IMR-90 (cell line): ENCODE data around the gene AKT1S1.

ENCODE experiments used
- BHLHE40 ChIP-seq: fragments of 150-350 bp; IDR thresholded peaks from 2 replicates; pipeline ENCODE4 v1.6.1; 2016; ENCODE audit warnings: mild to moderate bottlenecking, low read depth, low read length
- CEBPB ChIP-seq: IDR thresholded peaks from 2 replicates; pipeline ENCODE4 v1.6.1; 2012; ENCODE audit warnings: low read depth, low read length, improper control_type of control experiment
- FOS ChIP-seq: fragments of 150-350 bp; IDR thresholded peaks from 2 replicates; pipeline ENCODE4 v1.6.1; 2016; ENCODE audit warnings: low read depth, low read length
- MAFK ChIP-seq: IDR thresholded peaks from 2 replicates; pipeline ENCODE4 v1.6.1; 2012; ENCODE audit warnings: low read depth, low read length, improper control_type of control experiment
- MXI1 ChIP-seq: IDR thresholded peaks from 2 replicates; pipeline ENCODE4 v1.6.1; 2012; ENCODE audit warnings: low read depth, mild to moderate bottlenecking, low read length, moderate library complexity, borderline replicate concordance
- NFE2L2 ChIP-seq: fragments of 150-350 bp; IDR thresholded peaks from 2 replicates; pipeline ENCODE4 v1.6.1; 2016; ENCODE audit warnings: low read depth, mild to moderate bottlenecking, low read length
- POLR2A ChIP-seq: IDR thresholded peaks from 2 replicates; pipeline ENCODE4 v1.6.1; 2012; ENCODE audit warnings: mild to moderate bottlenecking, low read depth, low read length
- RAD21 ChIP-seq: IDR thresholded peaks from 2 replicates; pipeline ENCODE4 v1.6.1; 2012; ENCODE audit warnings: low read length, improper control_type of control experiment
- SMC3 ChIP-seq: fragments of 150-350 bp; IDR thresholded peaks from 2 replicates; pipeline ENCODE4 v1.6.1; 2016; ENCODE audit warnings: low read depth, mild to moderate bottlenecking, antibody characterized with exemption, low read length, moderate library complexity
- USF2 ChIP-seq: fragments of 150-350 bp; IDR thresholded peaks from 2 replicates; pipeline ENCODE4 v1.6.1; 2017; ENCODE audit warnings: mild to moderate bottlenecking, antibody characterized with exemption, low read length, low read depth
- TF ChIP-seq, protein P1 (sequence below): conservative IDR thresholded peaks from 2 replicates; pipeline ENCODE4 v1.5.1; 2012; ENCODE audit warnings: mild to moderate bottlenecking, low read depth, low read length, improper control_type of control experiment

- no peak for TF ChIP-seq MXI1
- TF ChIP-seq POLR2A: no peak
- TF ChIP-seq RAD21: no peak
- TF ChIP-seq, protein P1, sequence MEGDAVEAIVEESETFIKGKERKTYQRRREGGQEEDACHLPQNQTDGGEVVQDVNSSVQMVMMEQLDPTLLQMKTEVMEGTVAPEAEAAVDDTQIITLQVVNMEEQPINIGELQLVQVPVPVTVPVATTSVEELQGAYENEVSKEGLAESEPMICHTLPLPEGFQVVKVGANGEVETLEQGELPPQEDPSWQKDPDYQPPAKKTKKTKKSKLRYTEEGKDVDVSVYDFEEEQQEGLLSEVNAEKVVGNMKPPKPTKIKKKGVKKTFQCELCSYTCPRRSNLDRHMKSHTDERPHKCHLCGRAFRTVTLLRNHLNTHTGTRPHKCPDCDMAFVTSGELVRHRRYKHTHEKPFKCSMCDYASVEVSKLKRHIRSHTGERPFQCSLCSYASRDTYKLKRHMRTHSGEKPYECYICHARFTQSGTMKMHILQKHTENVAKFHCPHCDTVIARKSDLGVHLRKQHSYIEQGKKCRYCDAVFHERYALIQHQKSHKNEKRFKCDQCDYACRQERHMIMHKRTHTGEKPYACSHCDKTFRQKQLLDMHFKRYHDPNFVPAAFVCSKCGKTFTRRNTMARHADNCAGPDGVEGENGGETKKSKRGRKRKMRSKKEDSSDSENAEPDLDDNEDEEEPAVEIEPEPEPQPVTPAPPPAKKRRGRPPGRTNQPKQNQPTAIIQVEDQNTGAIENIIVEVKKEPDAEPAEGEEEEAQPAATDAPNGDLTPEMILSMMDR: no peak
- no peak for TF ChIP-seq MAFK
- no peak for TF ChIP-seq FOS
- TF ChIP-seq SMC3: no peak
- no peak for TF ChIP-seq USF2
- no peak for TF ChIP-seq BHLHE40
- TF ChIP-seq CEBPB: no peak
- TF ChIP-seq NFE2L2: no peak
These were observed 32.7 kb downstream of the AKT1S1 start for GRCh38 chr19:49844138-49845095.
